Endometrium (tissue), 2 donors: Measurements from ENCODE around the gene RERG.
"Not testable (repeated sequence)": the region's sequence is repeated elsewhere in the genome, so short reads cannot be mapped to it uniquely, and the experiment has no call there.

ENCODE experiments used
- FAIRE-seq: peaks from 2 replicates; lab custom pipeline; 2012; peaks lifted over from hg19 to GRCh38; lab: Jason Lieb, UNC
- donor health status: control.
- donor health status: control.

RERG gene, protein sequence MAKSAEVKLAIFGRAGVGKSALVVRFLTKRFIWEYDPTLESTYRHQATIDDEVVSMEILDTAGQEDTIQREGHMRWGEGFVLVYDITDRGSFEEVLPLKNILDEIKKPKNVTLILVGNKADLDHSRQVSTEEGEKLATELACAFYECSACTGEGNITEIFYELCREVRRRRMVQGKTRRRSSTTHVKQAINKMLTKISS

DNA sequence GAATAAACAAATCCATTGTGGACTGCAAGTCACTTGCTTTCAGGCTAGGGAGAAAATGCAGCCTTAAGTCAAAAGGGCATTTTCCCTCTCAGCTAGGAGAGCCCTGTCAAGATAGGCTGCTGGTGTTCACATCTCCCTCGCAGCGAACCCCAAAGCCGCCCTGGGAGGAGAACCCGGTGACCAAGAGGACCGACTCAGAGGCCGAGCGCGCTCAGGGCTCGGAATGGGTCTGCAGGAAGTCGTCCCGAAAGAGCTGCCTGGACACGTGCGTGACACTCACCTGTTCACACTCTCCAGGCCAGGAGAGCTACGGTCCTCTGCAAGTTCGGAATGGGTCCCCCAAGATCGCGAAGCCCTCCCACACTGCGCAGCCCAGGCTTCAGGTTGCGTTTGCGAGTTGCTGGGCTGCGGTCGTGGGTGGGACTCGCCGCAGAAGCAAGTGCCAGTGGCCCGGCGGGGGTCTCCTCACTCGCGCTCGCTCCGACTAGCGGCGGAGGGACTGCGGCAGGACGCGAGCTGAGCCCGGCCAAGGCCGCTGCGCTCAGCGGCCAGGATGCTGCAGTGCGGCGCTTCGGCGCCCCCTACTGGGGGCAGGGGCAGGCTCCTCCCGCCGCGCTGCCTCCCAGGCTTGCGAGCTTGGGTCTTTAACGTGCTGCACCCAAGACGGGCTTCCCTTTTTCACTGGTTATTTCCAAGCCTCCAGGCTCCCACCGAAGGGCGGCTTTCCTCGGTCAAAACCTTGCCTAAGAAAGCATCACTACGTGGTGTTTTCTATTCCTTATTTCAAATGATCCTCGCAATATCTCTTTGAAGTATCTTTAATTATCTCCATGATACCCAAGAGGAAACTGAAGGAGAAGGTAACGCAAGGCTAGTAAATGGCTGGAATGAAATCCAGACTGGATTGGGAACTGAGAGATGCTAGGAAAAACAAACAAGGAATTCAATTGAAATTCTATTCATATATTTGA is at the start of gene RERG:
RERG (minus strand) TSS at position 503 of the 971 bp plus-strand sequence. CDS start 3,928 bp downstream, outside the sequence.
- FAIRE-seq, result no peak

DNA sequence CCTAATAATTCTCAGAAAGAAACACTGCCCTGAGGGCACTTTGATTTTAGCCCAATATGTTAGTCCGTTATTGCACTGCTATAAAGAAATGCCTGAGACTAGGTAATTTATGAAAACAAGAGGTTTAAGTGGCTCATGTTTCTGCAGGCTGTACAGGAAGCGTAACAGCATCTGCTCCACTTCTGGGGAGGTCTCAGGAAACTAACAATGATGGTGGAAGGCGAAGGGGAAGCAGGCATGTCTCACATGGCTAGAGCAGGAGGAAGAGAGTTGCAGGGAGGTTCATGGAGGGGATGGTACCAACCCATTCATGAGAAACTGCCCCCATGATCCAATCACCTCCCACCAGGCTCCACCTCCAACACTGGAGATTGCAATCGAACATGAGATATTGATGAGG is 49.4 kb upstream of the RERG start:
- no peak for FAIRE-seq

DNA sequence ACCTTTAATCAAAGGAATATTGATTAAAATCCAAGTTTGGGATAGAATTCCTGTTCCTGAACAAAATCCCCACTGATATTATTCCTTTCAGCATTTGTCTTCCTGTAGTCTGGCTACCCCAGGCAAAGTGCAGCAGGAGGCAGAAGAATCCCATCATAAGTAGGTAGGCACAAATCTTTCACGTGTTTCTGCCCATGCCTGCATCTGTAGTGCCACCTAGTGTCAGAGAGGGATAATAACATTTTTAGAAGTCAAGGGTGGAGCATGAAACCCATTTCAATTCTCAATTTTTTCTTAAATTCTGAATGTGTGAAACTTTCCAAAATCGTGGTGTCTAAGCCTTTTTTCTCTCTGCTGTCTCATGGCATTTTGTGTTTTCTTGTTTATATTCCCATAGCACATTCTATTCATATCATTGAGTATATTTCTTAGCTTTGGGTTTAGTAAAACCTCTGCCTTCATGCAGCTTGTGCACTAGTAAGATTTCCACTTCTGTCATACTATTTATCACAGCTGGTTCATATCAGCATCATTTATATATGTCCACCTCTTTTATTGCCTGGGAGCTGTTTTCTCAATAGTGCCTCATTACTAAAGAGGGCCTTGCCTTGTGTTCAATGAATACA is 47.8 kb upstream of the RERG start:
- FAIRE-seq, result no peak

DNA sequence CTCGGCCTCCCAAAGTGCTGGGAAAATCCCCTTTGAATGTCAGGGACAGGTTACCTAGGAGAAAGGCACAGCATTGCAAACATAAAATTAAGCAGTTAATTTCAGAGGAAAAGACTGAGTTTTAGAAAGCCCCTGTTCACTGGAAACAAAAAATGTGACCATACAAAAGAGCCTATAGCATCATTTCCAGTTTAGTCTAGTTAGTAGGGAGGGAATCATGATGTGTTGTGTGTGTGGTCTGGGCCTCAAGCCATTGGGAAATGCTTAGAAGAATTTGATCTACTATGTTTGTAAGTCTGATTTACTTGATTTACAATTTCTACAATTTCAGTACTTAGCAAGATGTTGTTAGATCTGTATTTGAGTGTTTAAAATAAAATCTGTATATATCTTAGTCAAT is 47.1 kb upstream of the RERG start:
- no peak for FAIRE-seq

DNA sequence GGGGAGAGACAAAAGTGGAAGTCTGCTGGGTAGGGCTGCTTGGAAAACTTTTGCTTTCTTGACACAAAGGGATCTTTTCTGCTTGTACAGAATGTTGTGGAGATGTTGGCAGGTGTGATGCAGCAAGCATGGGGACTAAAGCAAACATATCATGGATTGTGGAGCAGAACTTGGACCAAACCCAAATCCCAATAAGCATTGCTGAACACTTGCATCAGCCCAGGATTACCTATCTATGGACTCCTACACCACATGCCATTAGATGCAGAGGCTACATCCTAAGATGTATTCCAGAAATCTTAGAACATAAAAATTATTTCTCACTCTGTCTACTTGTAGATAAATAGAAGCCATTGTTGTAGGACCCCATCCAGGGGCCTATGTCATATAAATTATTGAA is 44.7 kb upstream of the RERG start:
- no peak for FAIRE-seq

DNA sequence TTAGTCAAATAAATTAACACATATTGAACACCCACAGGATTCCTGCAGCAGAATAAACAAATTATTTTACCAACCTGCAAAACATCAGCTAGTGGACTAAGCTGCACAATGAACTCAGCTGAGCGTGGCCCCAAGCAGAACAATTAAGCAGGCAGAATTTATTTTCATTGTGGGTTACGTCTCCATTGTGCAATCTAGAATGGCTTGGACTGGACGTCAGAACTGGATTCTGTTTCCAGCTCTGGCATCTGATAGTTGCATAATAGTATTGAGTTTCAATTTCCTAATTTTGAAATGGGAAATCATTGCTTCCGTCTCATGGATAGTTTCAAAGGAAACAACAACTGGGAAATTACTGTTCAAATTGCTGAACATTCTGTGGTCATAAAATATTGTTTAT is 35.5 kb upstream of the RERG start:
- no peak for FAIRE-seq

DNA sequence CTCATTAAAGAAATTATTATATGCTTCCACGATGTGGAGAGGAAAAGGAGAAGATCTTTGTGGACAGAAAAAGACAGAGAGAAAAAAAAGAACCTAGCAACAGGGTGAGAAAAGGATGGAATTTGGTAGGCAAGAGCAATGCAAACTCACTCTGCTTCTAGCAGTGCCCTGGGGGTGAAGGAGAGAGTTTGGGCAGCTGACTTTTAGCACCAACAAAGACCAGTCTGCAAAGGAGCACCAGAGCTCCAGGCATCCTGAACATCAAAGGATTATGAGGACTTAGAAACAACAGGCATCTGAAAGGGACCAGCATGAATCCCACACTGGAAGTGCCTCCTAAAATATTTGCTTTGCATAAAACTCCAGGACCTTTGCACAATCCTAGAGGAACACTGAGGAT is 32.8 kb upstream of the RERG start:
- no peak for FAIRE-seq

DNA sequence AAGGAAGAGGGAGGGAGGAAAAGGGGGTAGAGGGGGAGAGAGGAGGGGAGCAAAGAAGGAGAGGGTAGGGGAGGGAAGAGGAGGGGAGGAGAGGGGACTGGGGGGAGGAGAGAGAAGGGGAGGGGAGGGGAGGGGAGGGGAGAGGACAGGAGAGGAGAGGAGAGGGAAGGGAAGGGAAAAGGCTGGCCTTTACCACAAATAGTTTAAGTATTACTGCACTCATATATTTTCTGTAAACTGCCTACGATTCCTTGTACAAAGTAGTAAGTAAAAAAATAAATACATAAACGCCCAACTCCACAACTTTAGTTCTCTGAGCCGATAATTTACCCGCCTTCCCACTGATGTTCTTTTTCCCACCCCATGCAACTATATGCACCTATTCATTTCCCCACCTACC is 23.7 kb upstream of the RERG start:
- FAIRE-seq, result no peak

DNA sequence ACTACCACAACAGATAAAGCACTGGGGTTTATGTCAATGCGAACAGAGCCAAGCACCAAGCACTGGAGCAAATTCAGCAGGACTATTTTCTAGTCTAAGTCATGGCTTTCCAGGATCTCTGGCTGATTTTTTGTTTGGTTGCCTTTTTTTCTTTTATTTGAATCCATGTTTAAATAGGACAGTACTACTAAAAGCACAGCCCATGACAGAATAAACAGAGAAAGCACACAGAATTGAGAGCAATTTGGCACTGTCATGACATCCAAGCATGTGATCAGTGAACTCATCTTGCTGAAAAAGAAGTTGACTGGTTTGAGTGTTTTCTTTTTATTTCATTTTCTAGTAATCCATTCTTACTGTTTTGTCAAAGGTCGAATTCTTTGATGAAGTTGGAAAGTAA is 23.1 kb upstream of the RERG start:
- FAIRE-seq, result no peak

DNA sequence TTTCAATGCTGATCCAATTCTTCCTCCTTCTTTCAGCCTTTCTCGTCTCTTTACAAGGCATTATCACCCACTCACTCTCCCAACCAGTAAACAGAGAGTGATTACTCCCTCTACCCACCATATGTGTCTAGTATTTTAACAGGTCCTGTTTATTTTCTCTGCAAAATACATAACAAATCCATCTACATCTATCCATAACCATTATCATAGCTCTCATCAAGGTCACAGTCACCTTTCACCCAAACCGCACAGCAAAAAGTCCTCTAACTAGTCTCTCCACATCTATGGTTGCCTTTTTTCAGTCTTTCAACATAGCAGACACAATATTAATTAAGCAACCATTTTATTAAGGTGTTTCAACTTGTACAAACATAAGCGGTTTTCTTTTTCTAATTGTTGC is 21.9 kb upstream of the RERG start:
- FAIRE-seq, result no peak

DNA sequence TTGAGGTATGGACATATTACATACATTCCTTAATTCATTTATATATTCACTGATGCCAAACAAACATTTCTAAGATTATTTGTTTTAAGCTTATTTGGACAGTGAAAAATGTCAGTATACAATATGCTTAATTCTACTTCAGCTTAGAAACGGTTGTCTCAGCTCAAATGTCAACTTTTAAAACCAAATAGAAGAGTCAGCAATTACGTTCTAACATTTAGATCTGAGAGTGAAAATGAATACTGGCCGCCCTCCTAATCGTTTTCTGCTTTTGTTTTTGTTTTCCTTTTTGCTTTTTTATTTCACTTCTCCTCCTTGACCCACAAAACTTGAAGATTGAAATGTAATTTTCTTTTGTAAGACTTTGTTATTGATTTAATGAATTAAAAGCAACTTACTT is 19.7 kb upstream of the RERG start:
- peak; percentile 63 for FAIRE-seq

DNA sequence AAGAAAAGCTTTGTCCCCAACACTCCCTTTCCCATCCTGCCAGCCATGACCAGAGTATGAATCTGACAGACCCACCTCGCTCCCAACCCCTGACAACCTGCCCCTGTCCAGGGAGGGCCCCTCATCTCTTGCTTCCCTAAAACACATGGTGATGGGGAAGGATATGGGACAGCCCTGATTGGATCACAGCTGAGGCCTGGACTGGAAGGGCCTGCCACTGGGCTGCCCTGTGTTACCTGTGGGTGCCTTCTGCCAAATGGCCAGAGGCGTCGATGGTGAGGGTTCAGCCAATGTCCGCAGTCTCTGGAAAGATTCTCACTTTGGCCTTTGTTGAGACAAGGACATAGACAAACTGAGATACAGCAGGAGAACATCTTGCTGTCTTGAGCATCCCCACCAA is 13.3 kb upstream of the RERG start:
- no peak for FAIRE-seq

DNA sequence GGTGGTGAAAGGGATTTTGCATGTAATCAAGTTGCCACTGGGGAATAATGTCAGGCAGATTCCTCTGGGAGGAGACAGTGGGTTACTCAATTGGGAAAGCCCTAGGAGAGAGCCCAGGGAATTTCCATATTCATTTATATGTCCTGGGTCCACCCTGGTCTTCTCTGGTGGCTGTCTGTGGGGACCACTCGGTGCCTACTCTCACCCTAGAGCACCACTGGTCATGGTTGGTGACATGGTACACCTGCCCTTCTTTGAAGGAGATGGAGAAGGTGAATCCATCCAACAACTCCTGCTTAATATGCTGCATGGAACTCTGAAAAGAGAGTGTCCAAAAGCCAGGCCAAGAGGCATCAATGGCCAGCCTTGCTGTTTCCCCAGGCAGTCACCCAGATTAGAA is 12.8 kb upstream of the RERG start:
- no peak for FAIRE-seq

DNA sequence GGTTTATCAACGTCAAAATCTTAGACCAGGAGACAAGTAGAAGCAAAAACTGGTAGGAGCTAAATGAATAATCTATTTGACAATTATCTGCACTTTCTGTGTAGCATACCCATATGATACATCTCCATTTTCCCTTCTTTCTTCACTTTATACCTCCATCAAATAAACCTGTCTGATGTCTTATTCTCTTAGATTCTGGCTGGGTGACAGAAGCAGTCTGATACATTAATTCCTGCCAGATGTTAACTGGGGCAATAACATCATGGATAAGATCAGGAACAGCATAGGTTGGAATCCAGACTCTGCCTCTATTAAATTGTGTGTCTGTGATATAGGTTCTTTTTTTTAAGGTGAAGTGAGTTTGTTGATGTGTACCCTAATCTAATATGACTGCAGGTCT is 11.7 kb upstream of the RERG start:
- FAIRE-seq, result no peak

DNA sequence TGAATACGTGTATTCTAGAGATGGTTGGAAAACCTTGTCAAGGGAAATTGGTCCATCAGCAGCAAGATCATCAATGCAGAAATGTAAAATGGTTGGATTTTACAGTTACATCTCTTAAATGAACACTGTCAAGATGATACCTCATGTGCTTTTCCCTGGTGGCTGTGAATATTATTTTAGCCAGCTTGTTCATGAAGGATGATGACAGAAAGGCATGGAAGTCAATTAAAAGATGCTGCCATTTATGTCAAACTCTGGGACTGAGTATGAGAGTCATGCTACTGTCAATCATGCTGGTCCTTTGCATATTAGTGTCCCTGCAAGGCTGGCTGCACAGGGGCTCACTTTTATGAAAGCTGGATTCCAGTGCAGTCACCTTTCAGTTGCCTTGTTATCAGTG is 10.3 kb upstream of the RERG start:
- no peak for FAIRE-seq

DNA sequence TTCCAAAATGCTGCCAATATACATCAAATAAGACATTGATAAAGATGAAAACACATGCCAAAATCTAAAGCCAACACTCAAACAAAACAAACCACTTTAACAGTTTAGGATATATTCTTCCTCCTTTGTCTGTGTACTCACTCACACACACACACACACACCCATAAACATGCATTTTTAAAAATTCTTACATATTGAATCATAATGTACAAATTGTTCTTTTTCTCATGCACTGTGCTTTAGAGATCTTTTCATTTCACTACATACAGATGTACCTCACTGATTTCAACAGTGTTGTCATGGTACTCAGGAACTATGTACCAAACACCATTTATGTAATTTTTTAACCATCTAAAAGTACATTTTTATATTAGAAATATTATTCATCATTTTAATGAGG is 9.5 kb upstream of the RERG start:
- FAIRE-seq, result no peak

DNA sequence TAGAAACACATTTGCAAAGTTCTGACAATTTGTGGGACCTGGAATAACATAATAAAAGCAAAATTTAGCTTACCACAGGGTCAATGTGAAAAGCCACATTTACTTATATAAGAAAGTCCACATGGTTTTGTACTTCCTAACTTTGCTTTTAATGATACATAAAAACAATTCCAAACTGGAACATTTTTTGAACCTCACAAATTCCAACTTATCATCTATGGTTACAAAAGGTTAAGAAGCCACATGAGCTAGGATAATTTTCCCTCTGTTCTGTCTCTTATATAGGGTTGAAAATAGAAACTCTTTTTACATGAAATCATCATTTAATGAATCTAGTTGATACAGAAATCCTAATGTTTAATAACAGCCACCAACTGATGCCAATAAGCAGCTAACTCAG is 8.9 kb upstream of the RERG start:
- no peak for FAIRE-seq

DNA sequence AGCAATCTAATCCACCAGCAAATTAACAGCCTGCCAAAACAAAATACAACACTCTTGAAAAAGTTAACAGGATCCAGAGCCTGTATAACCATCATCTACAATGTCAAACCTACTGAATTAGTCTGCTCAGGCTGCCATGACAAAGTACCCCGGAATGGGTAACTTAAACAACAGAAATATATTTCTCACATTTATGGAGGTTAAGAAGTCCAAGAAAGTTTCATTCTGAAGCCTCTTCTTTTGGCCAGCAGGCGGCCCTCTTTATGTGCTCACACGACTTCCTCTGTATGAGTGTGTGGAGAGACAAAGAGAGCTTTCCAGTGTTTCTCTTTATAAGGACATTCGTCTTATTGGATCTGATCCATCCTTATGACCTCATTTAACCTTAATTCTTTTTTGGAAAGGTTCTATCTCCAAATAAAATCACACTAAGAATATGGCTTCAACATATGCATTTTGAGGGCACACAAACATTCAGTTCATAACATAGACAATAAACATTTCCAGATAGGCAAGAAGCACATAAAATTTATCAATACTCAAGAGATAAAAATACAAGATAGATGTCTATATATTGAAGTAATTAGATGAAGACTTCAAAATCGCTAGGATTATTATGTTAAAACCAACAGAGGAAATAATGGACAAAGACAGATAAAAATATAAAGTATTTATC is 5.9 kb upstream of the RERG start:
- FAIRE-seq, result no peak

DNA sequence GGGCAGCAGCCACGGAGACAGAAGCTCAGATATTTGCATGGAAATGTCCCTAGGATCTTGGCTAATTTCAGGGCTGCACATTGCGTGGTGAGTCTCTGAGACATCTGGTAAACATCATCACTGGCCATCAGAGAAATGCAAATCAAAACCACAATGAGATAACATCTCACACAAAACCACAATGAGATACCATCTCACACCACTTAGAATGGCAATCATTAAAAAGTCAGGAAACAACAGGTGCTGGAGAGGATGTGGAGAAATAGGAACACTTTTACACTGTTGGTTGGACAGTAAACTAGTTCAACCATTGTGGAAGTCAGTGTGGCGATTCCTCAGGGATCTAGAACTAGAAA is 4.6 kb upstream of the RERG start:
- not testable (repeated sequence) for FAIRE-seq

DNA sequence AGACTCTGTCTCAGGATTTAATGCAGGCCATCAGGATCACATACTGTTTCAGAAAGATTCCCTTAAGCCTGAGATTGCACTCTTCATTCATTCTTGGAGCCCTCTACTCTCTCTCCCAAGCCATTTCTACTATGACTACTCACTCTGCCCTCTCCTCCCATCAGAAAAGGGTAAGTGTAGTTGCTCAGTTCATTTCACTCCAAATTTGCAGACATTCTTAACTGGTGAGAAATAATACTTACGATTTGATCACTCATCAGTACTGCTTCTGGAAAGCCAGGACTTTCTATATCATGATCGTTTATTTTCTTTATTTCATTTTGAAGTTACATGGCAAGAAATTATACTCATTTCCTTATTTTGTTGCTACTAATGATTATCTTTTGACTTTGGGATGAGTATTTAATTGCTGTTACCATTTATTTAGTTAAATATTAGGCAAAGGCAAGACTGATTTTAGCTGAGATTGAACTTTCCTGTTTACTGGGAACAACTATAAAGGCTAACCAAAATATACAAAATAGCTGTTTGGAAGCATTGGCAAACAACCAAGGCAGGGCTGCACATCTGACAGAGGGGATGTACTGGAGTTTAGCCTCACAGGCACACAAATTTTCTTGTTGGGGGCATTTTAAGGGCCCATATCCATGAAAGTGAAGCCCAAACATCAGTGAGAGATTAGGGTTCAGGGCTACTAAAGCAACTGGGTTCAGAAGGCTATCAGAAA is 4.1 kb upstream of the RERG start:
- peak; percentile 86 for FAIRE-seq

DNA sequence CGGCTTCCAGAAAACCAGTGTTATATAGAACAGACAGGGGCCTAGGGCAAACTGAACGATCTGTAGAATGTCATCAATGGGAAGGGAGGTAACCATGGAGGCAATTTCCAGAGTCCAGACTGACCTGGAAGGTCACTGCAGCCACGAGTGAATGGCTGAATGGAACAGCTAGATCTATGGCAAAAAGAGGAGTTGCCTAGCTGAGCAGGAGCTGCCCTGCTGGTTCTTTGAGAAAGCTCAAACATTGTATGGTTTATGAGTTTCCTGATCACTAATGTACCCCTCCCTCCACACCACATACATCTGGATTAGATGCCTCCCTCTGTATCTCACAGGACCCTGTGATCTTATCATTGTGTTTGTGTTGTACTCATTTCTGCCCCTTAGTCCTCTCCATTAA is 1.0 kb upstream of the RERG start:
- no peak for FAIRE-seq

DNA sequence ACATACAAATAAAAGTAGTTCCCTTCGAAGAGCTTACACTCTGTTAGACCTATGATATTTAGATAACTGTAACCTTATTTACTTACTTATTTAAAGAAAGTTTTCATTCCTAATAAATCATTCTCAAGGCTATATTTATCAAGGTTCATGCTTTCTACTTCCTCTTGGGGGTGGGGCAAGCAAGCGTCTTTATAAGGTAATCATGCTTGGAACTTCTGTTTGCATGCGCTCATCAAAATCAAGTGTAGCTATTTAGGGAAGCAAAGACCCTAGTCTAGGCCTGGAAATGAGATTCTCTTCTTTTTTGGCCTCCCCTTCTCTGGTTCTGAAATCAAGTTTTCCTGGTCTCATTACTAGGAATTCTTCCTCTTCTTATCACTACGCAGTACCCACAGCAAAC is 766 bp downstream of the RERG start:
- FAIRE-seq, result no peak
